Loucy (cell line): Measurements from ENCODE around the gene ANO10.

Source experiments
- CTCF ChIP-seq: fragments of 200-600 bp; sonication (generic); conservative IDR thresholded peaks from 2 replicates; pipeline ENCODE4 v1.5.1; 2014; ENCODE audit warnings: mild to moderate bottlenecking, antibody characterized with exemption, low read length
- EZH2phosphoT487 ChIP-seq: fragments of 200-600 bp; IDR thresholded peaks from 2 replicates; pipeline ENCODE4 v1.6.1; 2018; ENCODE audit warnings: antibody characterized with exemption, mild to moderate bottlenecking, moderate library complexity, borderline replicate concordance

DNA sequence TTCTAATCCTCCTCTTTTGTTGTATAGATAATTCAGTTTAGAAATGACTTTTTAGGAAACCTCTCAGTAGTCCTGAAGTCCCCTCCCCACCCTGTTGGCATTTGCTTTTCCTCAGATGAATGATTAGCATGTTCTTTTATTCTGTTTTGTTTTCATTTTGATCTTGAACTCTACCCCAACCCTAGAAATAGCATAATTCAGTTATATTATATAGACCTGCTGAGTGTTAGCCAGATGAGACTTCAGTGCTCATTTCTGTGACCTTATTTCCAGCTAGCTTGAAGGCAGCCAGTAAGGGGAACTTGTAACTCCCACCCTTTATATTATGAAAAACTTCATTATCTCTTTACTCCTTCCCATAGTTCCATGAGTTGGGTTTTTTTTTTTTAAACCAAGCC lies 294.2 kb downstream of the ANO10 start:
- TF ChIP-seq CTCF (no peak), EZH2phosphoT487 (no peak)
